IMR-90 (cell line): ENCODE results near the gene NCCRP1. TPM values are rescaled to one million over a fixed set of nuclear protein-coding genes. Genes with fewer than 3 reads are reported as not detected.

Source experiments
- ATAC-seq: fragments of 200-7000 bp; cut with Tn5 transposase; 2 replicates; pipeline ENCODE4 v1.9.1; 2020; ENCODE audit warnings: low read depth, mild to moderate bottlenecking, moderate library complexity
- BruUV-seq: library from RNA; stranded (reverse); fragments of 400-500 nt; replicated peaks from 2 replicates; lab custom pipeline; 2021; lab: Mats Ljungman, UMichigan
- CTCF ChIA-PET: fragments of 300-600 bp; formaldehyde crosslinking; extraction: SDS; loops from one replicate; lab custom pipeline; 2021; ENCODE audit warnings: antibody characterized with exemption; lab: Yijun Ruan, JAX
- POLR2A ChIA-PET: fragments of 300-600 bp; sonication (Branson Sonifier 250); formaldehyde crosslinking; loops from one replicate; lab custom pipeline; 2022; ENCODE audit warnings: antibody characterized with exemption; ENCODE audit not compliant: unreplicated experiment; lab: Charles Lee
- DNase-seq: peaks from one replicate; pipeline ENCODE4 v3.0.0; 2013
- H2AFZ ChIP-seq: replicated peaks from 2 replicates; pipeline ENCODE3; 2013; ENCODE audit warnings: low read length, mild to moderate bottlenecking; ENCODE audit not compliant: poor library complexity
- H2AK5ac ChIP-seq: 2 replicates; pipeline ENCODE4 v1.6.1; 2013; ENCODE audit warnings: low read depth, low read length, inconsistent platforms
- H2AK9ac ChIP-seq: replicated peaks from 2 replicates; pipeline ENCODE3; 2013; ENCODE audit warnings: mild to moderate bottlenecking, low read depth, low read length, moderate library complexity; ENCODE audit not compliant: poor library complexity
- H2BK120ac ChIP-seq: 2 replicates; pipeline ENCODE4 v1.6.1; 2013; ENCODE audit warnings: low read depth, low read length, inconsistent platforms
- H2BK15ac ChIP-seq: 3 replicates; pipeline ENCODE4 v1.6.1; 2013; ENCODE audit warnings: low read depth, low read length, inconsistent platforms
- H2BK20ac ChIP-seq: 2 replicates; pipeline ENCODE4 v1.6.1; 2013; ENCODE audit warnings: low read depth, mild to moderate bottlenecking, inconsistent platforms, low read length, moderate library complexity
- H2BK5ac ChIP-seq: 2 replicates; pipeline ENCODE4 v1.6.1; 2013; ENCODE audit warnings: mild to moderate bottlenecking, low read depth, low read length, inconsistent platforms; ENCODE audit not compliant: poor library complexity, severe bottlenecking
- H3K14ac ChIP-seq: replicated peaks from 2 replicates; pipeline ENCODE4 v1.6.1; 2013; ENCODE audit warnings: low read depth, low read length, inconsistent platforms
- H3K18ac ChIP-seq: 2 replicates; pipeline ENCODE4 v1.6.1; 2013; ENCODE audit warnings: low read depth, low read length, control low read depth
- H3K23ac ChIP-seq: 2 replicates; pipeline ENCODE4 v1.6.1; 2013; ENCODE audit warnings: low read depth, low read length, inconsistent platforms
- H3K27ac ChIP-seq: 2 replicates; pipeline ENCODE4 v1.5.1; 2013; ENCODE audit warnings: mild to moderate bottlenecking, control low read depth, low read length; ENCODE audit not compliant: insufficient read depth
- H3K27me3 ChIP-seq: 2 replicates; pipeline ENCODE4 v1.6.1; 2013; ENCODE audit warnings: low read length; ENCODE audit not compliant: control insufficient read depth, insufficient read depth
- H3K36me3 ChIP-seq: 2 replicates; pipeline ENCODE4 v1.6.1; 2013; ENCODE audit warnings: low read length, mixed read lengths; ENCODE audit not compliant: control insufficient read depth, insufficient read depth
- H3K4ac ChIP-seq: 2 replicates; pipeline ENCODE4 v1.6.1; 2013; ENCODE audit warnings: low read depth, low read length, inconsistent platforms
- H3K4me1 ChIP-seq: 2 replicates; pipeline ENCODE4 v1.6.1; 2013; ENCODE audit warnings: low read length, mixed read lengths; ENCODE audit not compliant: control insufficient read depth, insufficient read depth
- H3K4me2 ChIP-seq: 2 replicates; pipeline ENCODE4 v1.6.1; 2013; ENCODE audit warnings: low read depth, mild to moderate bottlenecking, control low read depth, low read length, moderate library complexity
- H3K4me3 ChIP-seq: 2 replicates; pipeline ENCODE4 v1.5.1; 2013; ENCODE audit warnings: low read depth, mild to moderate bottlenecking, control low read depth, low read length, moderate library complexity; ENCODE audit not compliant: insufficient read depth
- H3K56ac ChIP-seq: 2 replicates; pipeline ENCODE4 v1.6.1; 2013; ENCODE audit warnings: low read length, inconsistent platforms; ENCODE audit not compliant: insufficient read depth; ENCODE audit errors: extremely low read depth
- H3K79me1 ChIP-seq, 2 experiments: 2 replicates each; pipeline ENCODE4 v1.6.1; 2013; ENCODE audit warnings: low read length in 2 of 2, inconsistent platforms in 1 of 2, low read depth in 1 of 2
- H3K9ac ChIP-seq: 2 replicates; pipeline ENCODE4 v1.6.1; 2013; ENCODE audit warnings: low read depth, low read length, control low read depth
- H3K9me1 ChIP-seq: 2 replicates; pipeline ENCODE4 v1.6.1; 2013; ENCODE audit warnings: low read length, inconsistent platforms; ENCODE audit not compliant: insufficient read depth
- H3K9me3 ChIP-seq: 2 replicates; pipeline ENCODE4 v1.6.1; 2013; ENCODE audit warnings: low read length; ENCODE audit not compliant: control insufficient read depth, insufficient read depth
- H4K20me1 ChIP-seq: 2 replicates; pipeline ENCODE4 v1.6.1; 2013; ENCODE audit warnings: low read length, inconsistent platforms; ENCODE audit not compliant: insufficient read depth
- H4K5ac ChIP-seq: 2 replicates; pipeline ENCODE4 v1.6.1; 2013; ENCODE audit warnings: mild to moderate bottlenecking, low read depth, low read length, control low read depth
- H4K8ac ChIP-seq, 2 experiments: 2 replicates each; pipeline ENCODE4 v1.6.1; 2013; ENCODE audit warnings: low read depth in 2 of 2, low read length in 2 of 2, control low read depth in 1 of 2, inconsistent platforms in 1 of 2
- H4K91ac ChIP-seq: 2 replicates; pipeline ENCODE4 v1.6.1; 2013; ENCODE audit warnings: low read depth, low read length, inconsistent platforms; ENCODE audit not compliant: insufficient read depth
- CEBPB ChIP-seq: IDR thresholded peaks from 2 replicates; pipeline ENCODE4 v1.6.1; 2012; ENCODE audit warnings: low read depth, low read length, improper control_type of control experiment
- CHD1 ChIP-seq: IDR thresholded peaks from 2 replicates; pipeline ENCODE4 v1.6.1; 2012; ENCODE audit warnings: low read depth, low read length, improper control_type of control experiment
- CTCF ChIP-seq: conservative IDR thresholded peaks from 2 replicates; pipeline ENCODE4 v1.5.1; 2012; ENCODE audit warnings: mild to moderate bottlenecking, low read depth, low read length, improper control_type of control experiment
- ELK1 ChIP-seq: fragments of 150-350 bp; IDR thresholded peaks from 2 replicates; pipeline ENCODE4 v1.6.1; 2016; ENCODE audit warnings: low read depth, mild to moderate bottlenecking, low read length, moderate library complexity, borderline replicate concordance
- FOS ChIP-seq: fragments of 150-350 bp; IDR thresholded peaks from 2 replicates; pipeline ENCODE4 v1.6.1; 2016; ENCODE audit warnings: low read depth, low read length
- MAFK ChIP-seq: IDR thresholded peaks from 2 replicates; pipeline ENCODE4 v1.6.1; 2012; ENCODE audit warnings: low read depth, low read length, improper control_type of control experiment
- MAZ ChIP-seq: IDR thresholded peaks from 2 replicates; pipeline ENCODE4 v1.6.1; 2012; ENCODE audit warnings: low read depth, mild to moderate bottlenecking, low read length, improper control_type of control experiment, moderate library complexity, borderline replicate concordance
- NFE2L2 ChIP-seq: fragments of 150-350 bp; IDR thresholded peaks from 2 replicates; pipeline ENCODE4 v1.6.1; 2016; ENCODE audit warnings: low read depth, mild to moderate bottlenecking, low read length
- POLR2A ChIP-seq: IDR thresholded peaks from 2 replicates; pipeline ENCODE4 v1.6.1; 2012; ENCODE audit warnings: mild to moderate bottlenecking, low read depth, low read length
- RAD21 ChIP-seq: IDR thresholded peaks from 2 replicates; pipeline ENCODE4 v1.6.1; 2012; ENCODE audit warnings: low read length, improper control_type of control experiment
- RCOR1 ChIP-seq: IDR thresholded peaks from 2 replicates; pipeline ENCODE4 v1.6.1; 2012; ENCODE audit warnings: mild to moderate bottlenecking, low read length, improper control_type of control experiment; ENCODE audit not compliant: insufficient replicate concordance
- RFX5 ChIP-seq: IDR thresholded peaks from 2 replicates; pipeline ENCODE4 v1.8.0; 2012; ENCODE audit warnings: low read depth, mild to moderate bottlenecking, low read length, moderate library complexity
- SMC3 ChIP-seq: fragments of 150-350 bp; IDR thresholded peaks from 2 replicates; pipeline ENCODE4 v1.6.1; 2016; ENCODE audit warnings: low read depth, mild to moderate bottlenecking, antibody characterized with exemption, low read length, moderate library complexity
- WGBS, 2 experiments: methylation state at CpG; one replicate each; pipeline versions ENCODE4 v1.1.5 to v1.1.7; 2013; ENCODE audit warnings: missing lambda C conversion rate in 2 of 2; ENCODE audit not compliant: insufficient read length in 1 of 2; ENCODE audit errors: extremely low coverage in 2 of 2; 5-methylcytosine and 5-hydroxymethylcytosine counted together
- dilution Hi-C: fragments of 300-500 bp; cut with HindIII; formaldehyde crosslinking; loops from one replicate; pipeline ENCODE4 v1.14.3; 2018; ENCODE audit warnings: low sequenced_read_pairs; ENCODE audit not compliant: unreplicated experiment
- in situ Hi-C: fragments of 300-500 bp; cut with MboI; formaldehyde crosslinking; loops from 3 replicates; pipeline ENCODE4 v1.14.3; 2019; ENCODE audit warnings: low sequenced_read_pairs, inconsistent platforms, mixed read lengths
- intact Hi-C: fragments of 100-400 bp; cut with micrococcal nuclease; formaldehyde crosslinking; loops from 2 replicates; pipeline ENCODE4 v1.10.0; 2022
- polyA plus RNA-seq, 3 experiments: library from polyadenylated mRNA; depleted of rRNA; stranded (reverse); fragments of >200 nt; gene quantifications; 2 replicates each; pipeline ENCODE4 v1.2.3, GENCODE V29; 2012; ENCODE audit warnings: low replicate concordance in 1 of 3
- total RNA-seq: library from RNA; depleted of rRNA; stranded (reverse); fragments of >200 nt; gene quantifications from 2 replicates; pipeline ENCODE4 v1.2.3, GENCODE V29; 2012
- TF ChIP-seq, protein P1 (sequence below): fragments of 150-350 bp; IDR thresholded peaks from 2 replicates; pipeline ENCODE4 v1.6.1; 2017; ENCODE audit warnings: mild to moderate bottlenecking, antibody characterized with exemption, low read length, low read depth

NCCRP1 gene
- total and polyA plus RNA-seq, 2 of the 4 experiments (the other 2 are of a cell fraction) = not detected

GRCh38 chr19:39246951-39247669, 50.3 kb downstream of the NCCRP1 start:
- H3K27ac ChIP-seq = no peak overlapping the region
- H3K36me3 ChIP-seq = no peaks in the 10 kb centered on the region
- ChIA-PET CTCF (interaction anchor here (0.5 kb wide), 1 partner anchor 1980 kb away, joined by 3 read pairs; no protein-coding TSS in a partner anchor), POLR2A (no interaction called here)
- no peak overlapping the region for H3K18ac ChIP-seq
- no TSS peak for BruUV-seq
- no peak for DNase-seq
- H4K8ac ChIP-seq = no peak overlapping the region
- no peak overlapping the region for H3K4me2 ChIP-seq
- peaks cover 2% of the 10 kb centered on the region; the same call in 1 of the 2 replicates for H3K9me3 ChIP-seq
- no peak overlapping the region for H4K91ac ChIP-seq
- ATAC-seq = peak; percentile 56
- H2AK9ac ChIP-seq = no peak overlapping the region
- no peak overlapping the region for H2BK120ac ChIP-seq
- dilution Hi-C loops (no loop called here), in situ Hi-C loops (no loop called here), intact Hi-C loops (no loop called here)
- H2BK20ac ChIP-seq = no peak overlapping the region
- H2AK5ac ChIP-seq = no peak overlapping the region
- no peak overlapping the region for H3K4ac ChIP-seq
- H3K14ac ChIP-seq = no peak overlapping the region
- H3K4me3 ChIP-seq = no peak overlapping the region
- no peak overlapping the region for H3K9ac ChIP-seq
- no peak overlapping the region for H2BK5ac ChIP-seq
- H3K23ac ChIP-seq = no peak overlapping the region
- no peaks in the 10 kb centered on the region for H3K4me1 ChIP-seq
- peaks cover 42% of the 10 kb centered on the region for H3K27me3 ChIP-seq
- H4K5ac ChIP-seq = no peak overlapping the region
- no peak for TF ChIP-seq RFX5
- no peak for TF ChIP-seq ELK1
- no peak for TF ChIP-seq MAZ
- TF ChIP-seq CEBPB = no peak
- TF ChIP-seq RCOR1 = no peak
- no peak for TF ChIP-seq CHD1
- TF ChIP-seq CTCF = no peak
- TF ChIP-seq NFE2L2 = no peak
- TF ChIP-seq, protein P1, sequence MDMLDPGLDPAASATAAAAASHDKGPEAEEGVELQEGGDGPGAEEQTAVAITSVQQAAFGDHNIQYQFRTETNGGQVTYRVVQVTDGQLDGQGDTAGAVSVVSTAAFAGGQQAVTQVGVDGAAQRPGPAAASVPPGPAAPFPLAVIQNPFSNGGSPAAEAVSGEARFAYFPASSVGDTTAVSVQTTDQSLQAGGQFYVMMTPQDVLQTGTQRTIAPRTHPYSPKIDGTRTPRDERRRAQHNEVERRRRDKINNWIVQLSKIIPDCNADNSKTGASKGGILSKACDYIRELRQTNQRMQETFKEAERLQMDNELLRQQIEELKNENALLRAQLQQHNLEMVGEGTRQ = no peak
- no peak for TF ChIP-seq FOS
- no peak for TF ChIP-seq POLR2A
- TF ChIP-seq MAFK = no peak
- no peak for TF ChIP-seq SMC3
- no peak for TF ChIP-seq RAD21
- H2AFZ ChIP-seq = peak overlapping the region; percentile 7
- H2BK15ac ChIP-seq = no peak overlapping the region
- H3K79me1 ChIP-seq = no peaks in the 10 kb centered on the region
- 21% methylated on average over 25 of the region's 42 CpGs; no CpG with 5 or more reads in 1 of the 2 experiments for WGBS, 2 experiments
- no peak overlapping the region for H3K56ac ChIP-seq
- no peaks in the 10 kb centered on the region for H3K9me1 ChIP-seq
- H4K20me1 ChIP-seq = no peaks in the 10 kb centered on the region
